ENCODE measurements around the gene MED16.

The MED16 gene

DNA sequence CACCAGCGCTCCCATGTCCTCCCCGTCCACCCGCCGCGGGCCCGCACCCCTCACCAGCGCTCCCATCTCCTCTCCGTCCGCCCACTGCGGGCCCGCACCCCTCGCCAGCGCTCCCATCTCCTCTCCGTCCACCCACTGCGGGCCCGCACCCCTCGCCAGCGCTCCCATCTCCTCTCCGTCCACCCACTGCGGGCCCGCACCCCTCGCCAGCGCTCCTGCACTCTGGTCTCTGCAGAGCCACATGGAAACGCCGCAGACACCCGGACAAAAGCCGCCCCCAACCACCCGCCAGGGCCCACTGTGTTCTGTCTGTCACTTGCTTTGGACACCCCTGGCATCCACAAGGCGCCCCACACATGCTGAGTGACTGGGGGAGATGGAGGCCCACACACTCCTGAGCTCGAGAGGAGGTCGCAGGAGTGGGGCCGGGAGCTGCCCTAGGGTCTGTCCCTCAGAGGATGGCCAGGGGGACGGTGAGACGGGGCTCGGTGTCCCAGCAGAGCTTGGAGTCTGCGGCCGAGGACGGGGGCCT, 26.2 kb downstream of the MED16 start:
- ChIA-PET POLR2A (interaction anchor here (1.1 kb wide), 1 partner anchor 41 kb away, joined by 3 read pairs; no protein-coding TSS in a partner anchor), CTCF (interaction anchor here (1.2 kb wide), 1 partner anchor 11 kb away, joined by 3 read pairs; no protein-coding TSS in a partner anchor)
- Histone ChIP-seq H3K9me3 (ENCODE audit: control extremely low read depth in 1 of 5, control insufficient read depth in 4 of 5, insufficient read depth in 2 of 5, low read depth in 1 of 5, low read length in 4 of 5) (no peaks in the 10 kb centered on the region), H3K4me3 (ENCODE audit: control insufficient read depth in 1 of 7, extremely low read depth in 1 of 7, insufficient read depth in 4 of 7, low read depth in 2 of 7, low read length in 6 of 7) (no peak overlapping the region), H3K4me1 (ENCODE audit: control extremely low read depth in 1 of 4, control insufficient read depth in 4 of 4, insufficient read depth in 4 of 4, low read length in 3 of 4) (peaks cover 0 to 17% (median 17%) of the 10 kb centered on the region in 4 experiments), H3K27me3 (replicated peaks in 2 of 5; ENCODE audit: control insufficient read depth in 4 of 5, insufficient read depth in 5 of 5, low read length in 4 of 5) (no peaks in the 10 kb centered on the region), H3K36me3 (ENCODE audit: control insufficient read depth in 4 of 4, insufficient read depth in 4 of 4, low read length in 3 of 4) (peaks cover 5 to 41% (median 28%) of the 10 kb centered on the region in 4 experiments), H3K27ac (ENCODE audit: insufficient read depth in 1 of 2, low read depth in 1 of 2, low read length in 2 of 2, poor library complexity in 1 of 2, severe bottlenecking in 2 of 2) (no peak overlapping the region)
- no peak for DNase-seq
- WGBS (ENCODE audit: insufficient coverage) = 97% methylated on average over 20 of the region's 38 CpGs

DNA sequence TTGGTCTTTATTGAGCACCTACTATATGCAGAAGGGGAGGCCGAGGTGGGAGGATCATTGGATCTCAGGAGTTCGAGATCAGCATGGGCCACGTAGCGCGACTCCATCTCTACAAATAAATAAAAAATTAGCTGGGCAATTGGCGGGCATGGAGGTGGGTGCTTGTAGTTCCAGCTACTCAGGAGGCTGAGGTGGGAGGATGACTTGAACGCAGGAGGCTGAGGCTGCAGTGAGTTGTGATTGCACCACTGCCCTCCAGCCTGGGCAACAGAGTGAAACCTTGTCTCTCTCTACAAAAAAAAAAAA, 29.7 kb downstream of the MED16 start:
- CTCF ChIA-PET = interaction anchor here (0.6 to 3.7 kb wide), 31 partner anchors 9 to 229 kb away, joined by 3 to 23 read pairs (median 3); partner anchors contain the start of genes KISS1R, MED16, POLRMT and RNU6-9
- Histone ChIP-seq H3K4me3 (ENCODE audit: control insufficient read depth in 1 of 7, extremely low read depth in 1 of 7, insufficient read depth in 4 of 7, low read depth in 2 of 7, low read length in 6 of 7) (peak overlapping the region in 4 of 7 experiments; percentile 3 to 61 (median 52)), H3K36me3 (ENCODE audit: control insufficient read depth in 4 of 4, insufficient read depth in 4 of 4, low read length in 3 of 4) (peaks cover 5 to 10% (median 8%) of the 10 kb centered on the region in 4 experiments), H3K9me3 (ENCODE audit: control extremely low read depth in 1 of 5, control insufficient read depth in 4 of 5, insufficient read depth in 2 of 5, low read depth in 1 of 5, low read length in 4 of 5) (no peaks in the 10 kb centered on the region), H3K27me3 (replicated peaks in 2 of 5; ENCODE audit: control insufficient read depth in 4 of 5, insufficient read depth in 5 of 5, low read length in 4 of 5) (peaks cover 0 to 17% (median 11%) of the 10 kb centered on the region in 5 experiments), H3K4me1 (ENCODE audit: control extremely low read depth in 1 of 4, control insufficient read depth in 4 of 4, insufficient read depth in 4 of 4, low read length in 3 of 4) (peaks cover 0 to 40% (median 37%) of the 10 kb centered on the region in 4 experiments), H3K27ac (ENCODE audit: insufficient read depth in 1 of 2, low read depth in 1 of 2, low read length in 2 of 2, poor library complexity in 1 of 2, severe bottlenecking in 2 of 2) (no peak overlapping the region)
- DNase-seq = no peak
- WGBS (ENCODE audit: insufficient coverage) = 85% methylated on average over 2 of the region's 7 CpGs
- POLR2A ChIA-PET = no interaction called here

DNA sequence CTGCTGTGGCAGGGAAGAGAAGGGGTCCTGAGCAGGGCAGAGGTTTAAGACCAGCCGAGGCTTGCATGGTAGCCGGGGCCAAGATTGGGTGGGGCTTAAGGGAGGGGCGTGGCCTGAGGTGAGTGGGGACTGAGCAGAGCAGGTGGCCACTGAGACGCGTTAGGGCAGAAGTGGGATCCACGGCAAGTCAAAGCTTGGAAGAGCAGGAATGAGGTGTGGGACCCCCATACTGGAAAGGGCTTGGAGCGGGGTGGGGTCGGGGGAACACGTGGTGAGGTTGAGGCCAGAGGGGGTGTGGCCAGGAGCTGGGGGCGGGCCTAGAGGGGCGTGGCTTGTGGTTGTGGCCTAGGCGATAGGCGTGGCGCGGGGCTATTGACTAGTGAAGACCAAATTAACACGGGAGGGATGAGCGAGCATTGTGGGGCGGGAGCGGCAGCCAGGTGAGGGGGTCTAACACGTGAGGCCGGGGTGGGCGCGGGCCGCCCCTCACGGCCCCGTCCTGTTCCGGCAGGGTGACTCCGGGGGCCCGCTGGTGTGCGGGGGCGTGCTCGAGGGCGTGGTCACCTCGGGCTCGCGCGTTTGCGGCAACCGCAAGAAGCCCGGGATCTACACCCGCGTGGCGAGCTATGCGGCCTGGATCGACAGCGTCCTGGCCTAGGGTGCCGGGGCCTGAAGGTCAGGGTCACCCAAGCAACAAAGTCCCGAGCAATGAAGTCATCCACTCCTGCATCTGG, 30.2 kb downstream of the MED16 start:
- Histone ChIP-seq H3K4me3 (ENCODE audit: control insufficient read depth in 1 of 7, extremely low read depth in 1 of 7, insufficient read depth in 4 of 7, low read depth in 2 of 7, low read length in 6 of 7) (peak overlapping the region; percentile 3 to 61 (median 42)), H3K27me3 (replicated peaks in 2 of 5; ENCODE audit: control insufficient read depth in 4 of 5, insufficient read depth in 5 of 5, low read length in 4 of 5) (peaks cover 0 to 17% (median 11%) of the 10 kb centered on the region in 5 experiments), H3K27ac (ENCODE audit: insufficient read depth in 1 of 2, low read depth in 1 of 2, low read length in 2 of 2, poor library complexity in 1 of 2, severe bottlenecking in 2 of 2) (no peak overlapping the region), H3K36me3 (ENCODE audit: control insufficient read depth in 4 of 4, insufficient read depth in 4 of 4, low read length in 3 of 4) (peaks cover under 1 to 5% (median 4%) of the 10 kb centered on the region in 4 experiments), H3K9me3 (ENCODE audit: control extremely low read depth in 1 of 5, control insufficient read depth in 4 of 5, insufficient read depth in 2 of 5, low read depth in 1 of 5, low read length in 4 of 5) (no peaks in the 10 kb centered on the region), H3K4me1 (ENCODE audit: control extremely low read depth in 1 of 4, control insufficient read depth in 4 of 4, insufficient read depth in 4 of 4, low read length in 3 of 4) (peaks cover 0 to 40% (median 37%) of the 10 kb centered on the region in 4 experiments)
- 11% methylated on average over 22 of the region's 48 CpGs for WGBS (ENCODE audit: insufficient coverage)
- peak; percentile 81 to 92 (median 91) for DNase-seq
- POLR2A ChIA-PET = no interaction called here
- CTCF ChIA-PET = interaction anchor here (0.5 to 3.7 kb wide), 20 partner anchors 12 to 143 kb away, joined by 3 to 23 read pairs (median 4); partner anchors contain the start of genes KISS1R and WDR18

DNA sequence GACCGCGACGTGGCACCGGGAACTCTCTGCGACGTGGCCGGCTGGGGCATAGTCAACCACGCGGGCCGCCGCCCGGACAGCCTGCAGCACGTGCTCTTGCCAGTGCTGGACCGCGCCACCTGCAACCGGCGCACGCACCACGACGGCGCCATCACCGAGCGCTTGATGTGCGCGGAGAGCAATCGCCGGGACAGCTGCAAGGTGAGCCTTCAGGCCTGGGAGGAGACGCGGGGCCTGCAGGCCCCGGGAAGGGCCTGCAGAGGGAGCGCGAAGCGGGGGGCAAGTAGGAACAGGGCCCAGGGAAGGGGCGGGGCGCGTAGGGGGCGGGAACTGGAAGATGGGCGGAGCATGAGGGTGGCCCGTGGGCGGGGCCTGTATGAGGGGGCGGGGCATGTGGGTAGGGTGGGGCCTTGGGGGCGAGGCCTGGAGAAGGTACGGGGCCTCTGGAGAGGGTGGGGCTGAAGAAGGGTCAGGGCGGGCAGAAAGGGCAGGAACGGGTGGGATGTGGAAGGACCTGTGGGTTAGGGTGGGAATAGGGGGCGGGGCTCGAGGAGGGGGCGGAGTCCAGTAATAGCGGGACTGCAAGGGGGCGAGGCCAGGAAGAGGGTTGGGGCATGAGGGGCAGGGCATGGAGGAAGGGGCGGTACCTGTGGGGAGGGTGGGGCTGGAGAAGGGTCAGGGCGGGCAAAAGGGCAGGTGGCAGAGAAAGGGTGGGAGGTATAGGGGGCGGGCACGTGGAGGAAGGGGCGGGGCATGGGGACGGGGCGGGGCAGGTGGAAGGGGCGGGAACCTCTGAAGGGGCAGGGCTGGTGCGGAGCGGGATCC, 31.0 kb downstream of the MED16 start:
- Histone ChIP-seq H3K36me3 (ENCODE audit: control insufficient read depth in 4 of 4, insufficient read depth in 4 of 4, low read length in 3 of 4) (no peaks in the 10 kb centered on the region), H3K4me1 (ENCODE audit: control extremely low read depth in 1 of 4, control insufficient read depth in 4 of 4, insufficient read depth in 4 of 4, low read length in 3 of 4) (peaks cover 0 to 40% (median 37%) of the 10 kb centered on the region in 4 experiments), H3K27ac (ENCODE audit: insufficient read depth in 1 of 2, low read depth in 1 of 2, low read length in 2 of 2, poor library complexity in 1 of 2, severe bottlenecking in 2 of 2) (no peak overlapping the region), H3K9me3 (ENCODE audit: control extremely low read depth in 1 of 5, control insufficient read depth in 4 of 5, insufficient read depth in 2 of 5, low read depth in 1 of 5, low read length in 4 of 5) (no peaks in the 10 kb centered on the region), H3K4me3 (ENCODE audit: control insufficient read depth in 1 of 7, extremely low read depth in 1 of 7, insufficient read depth in 4 of 7, low read depth in 2 of 7, low read length in 6 of 7) (peak overlapping the region in 3 of 7 experiments; percentile 46 to 61 (median 52)), H3K27me3 (replicated peaks in 2 of 5; ENCODE audit: control insufficient read depth in 4 of 5, insufficient read depth in 5 of 5, low read length in 4 of 5) (peaks cover 0 to 17% (median 11%) of the 10 kb centered on the region in 5 experiments)
- WGBS (ENCODE audit: insufficient coverage) = 21% methylated on average over 44 of the region's 60 CpGs
- POLR2A ChIA-PET = no interaction called here
- CTCF ChIA-PET = interaction anchor here (1.0 to 3.7 kb wide), 7 partner anchors 17 to 134 kb away, joined by 3 to 23 read pairs (median 4); partner anchors contain the start of gene KISS1R
- peak; percentile 82 to 94 (median 93) for DNase-seq

DNA sequence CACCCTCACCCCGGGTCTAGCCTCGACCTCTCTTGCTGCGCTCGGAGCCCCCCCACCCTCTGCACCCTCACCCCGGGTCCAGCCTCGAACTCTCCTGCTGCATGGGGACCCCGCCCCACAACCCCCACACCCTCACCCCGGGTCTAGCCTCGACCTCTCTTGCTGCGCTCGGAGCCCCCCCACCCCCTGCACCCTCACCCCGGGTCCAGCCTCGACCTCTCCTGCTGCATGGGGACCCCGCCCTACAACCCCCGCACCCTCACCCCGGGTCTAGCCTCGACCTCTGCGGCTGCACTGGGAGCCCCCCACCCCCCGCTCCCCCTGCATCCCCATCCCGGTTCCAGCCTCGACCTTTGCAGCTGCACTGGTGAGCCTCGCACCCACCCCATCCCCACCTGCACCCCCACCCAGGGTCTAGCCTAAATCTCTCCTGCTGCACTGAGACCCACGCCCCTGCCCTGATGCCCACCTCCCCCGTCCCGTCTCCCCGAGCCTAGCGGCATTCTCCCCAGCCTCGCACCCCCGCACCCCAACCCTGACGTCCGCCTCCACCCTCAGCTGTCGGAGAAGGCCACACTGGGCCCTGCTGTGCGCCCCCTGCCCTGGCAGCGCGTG, 31.7 kb downstream of the MED16 start:
- ChIA-PET POLR2A (no interaction called here), CTCF (no interaction called here)
- H3K27ac ChIP-seq (ENCODE audit: insufficient read depth in 1 of 2, low read depth in 1 of 2, low read length in 2 of 2, poor library complexity in 1 of 2, severe bottlenecking in 2 of 2) = no peak overlapping the region
- no peaks in the 10 kb centered on the region for H3K36me3 ChIP-seq (ENCODE audit: control insufficient read depth in 4 of 4, insufficient read depth in 4 of 4, low read length in 3 of 4)
- peaks cover 0 to 17% (median 11%) of the 10 kb centered on the region in 5 experiments for H3K27me3 ChIP-seq (replicated peaks in 2 of 5; ENCODE audit: control insufficient read depth in 4 of 5, insufficient read depth in 5 of 5, low read length in 4 of 5)
- WGBS (ENCODE audit: insufficient coverage) = 57% methylated on average over 14 of the region's 35 CpGs
- H3K4me1 ChIP-seq (ENCODE audit: control extremely low read depth in 1 of 4, control insufficient read depth in 4 of 4, insufficient read depth in 4 of 4, low read length in 3 of 4) = peaks cover 0 to 40% (median 37%) of the 10 kb centered on the region in 4 experiments
- no peak for DNase-seq
- no peaks in the 10 kb centered on the region for H3K9me3 ChIP-seq (ENCODE audit: control extremely low read depth in 1 of 5, control insufficient read depth in 4 of 5, insufficient read depth in 2 of 5, low read depth in 1 of 5, low read length in 4 of 5)
- peak overlapping the region in 2 of 7 experiments; percentile 23 to 26 for H3K4me3 ChIP-seq (ENCODE audit: control insufficient read depth in 1 of 7, extremely low read depth in 1 of 7, insufficient read depth in 4 of 7, low read depth in 2 of 7, low read length in 6 of 7)

DNA sequence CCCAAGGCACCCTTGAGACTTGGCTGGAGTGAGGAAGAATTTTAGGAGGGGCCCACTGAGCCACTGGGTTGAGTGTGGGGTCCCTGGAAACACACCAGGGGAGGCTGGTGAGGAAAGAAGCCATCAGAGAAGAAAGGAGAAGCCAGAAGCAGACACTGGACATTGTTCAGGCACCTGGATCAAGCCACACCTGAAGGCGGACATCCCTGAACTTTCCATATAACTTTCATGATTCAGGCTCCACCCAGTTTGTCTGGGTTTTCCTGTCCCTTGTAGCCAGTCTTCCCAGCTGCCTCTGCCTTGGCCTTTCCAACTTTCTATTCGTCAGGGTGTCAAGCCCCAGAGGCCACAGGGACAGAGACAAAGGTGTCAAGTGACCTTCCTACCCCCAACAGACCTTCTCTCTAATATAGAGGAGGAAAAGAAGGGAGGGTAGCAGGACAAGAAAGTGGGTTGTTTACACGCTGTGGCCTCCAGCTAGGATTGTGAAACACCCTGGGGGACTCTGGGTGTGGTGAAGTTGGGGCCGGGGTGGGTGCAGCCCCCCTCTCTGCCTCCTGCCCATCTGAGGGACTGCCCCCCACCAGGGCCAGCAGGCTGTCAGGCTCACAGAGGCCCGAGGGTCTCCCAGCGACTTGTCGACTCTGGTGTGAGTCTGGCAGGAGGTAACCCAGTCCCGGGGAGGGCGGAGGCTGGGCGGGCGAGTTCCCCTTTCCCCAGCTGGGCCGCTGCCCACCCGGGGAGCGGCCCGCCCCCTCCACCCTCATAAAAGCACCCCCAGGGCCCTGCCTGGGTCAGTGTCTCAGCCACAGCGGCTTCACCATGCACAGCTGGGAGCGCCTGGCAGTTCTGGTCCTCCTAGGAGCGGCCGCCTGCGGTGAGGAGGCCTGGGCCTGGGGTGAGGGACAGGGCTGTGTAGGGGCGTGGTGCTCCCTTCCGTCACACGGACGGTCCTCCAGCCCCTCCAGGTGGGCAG, 33.8 kb downstream of the MED16 start, which contains the start of gene CFD:
Gene CFD (plus strand): TSS at position 797 of the 976 bp plus-strand sequence. CDS start 26 bp downstream, at position 823.
- POLR2A ChIA-PET = no interaction called here
- CTCF ChIA-PET = interaction anchor here (0.9 to 1.5 kb wide), 5 partner anchors 34 to 384 kb away, joined by 3 to 6 read pairs (median 3); partner anchors contain the start of genes MED16 and RNU6-9

More for the DNA sequence above, 33.8 kb downstream of the MED16 start, which contains the start of gene CFD:
- H3K4me1 ChIP-seq (ENCODE audit: control extremely low read depth in 1 of 4, control insufficient read depth in 4 of 4, insufficient read depth in 4 of 4, low read length in 3 of 4) = peaks cover 0 to 40% (median 36%) of the 10 kb centered on the region in 4 experiments
- peak within 1 kb of the TSS in 1 of 2 experiments; percentile 64 for H3K27ac ChIP-seq (ENCODE audit: insufficient read depth in 1 of 2, low read depth in 1 of 2, low read length in 2 of 2, poor library complexity in 1 of 2, severe bottlenecking in 2 of 2)
- WGBS (ENCODE audit: insufficient coverage) = 21% methylated on average over 17 of the region's 24 CpGs
- no peaks in the 10 kb centered on the region for H3K9me3 ChIP-seq (ENCODE audit: control extremely low read depth in 1 of 5, control insufficient read depth in 4 of 5, insufficient read depth in 2 of 5, low read depth in 1 of 5, low read length in 4 of 5)
- H3K4me3 ChIP-seq (ENCODE audit: control insufficient read depth in 1 of 7, extremely low read depth in 1 of 7, insufficient read depth in 4 of 7, low read depth in 2 of 7, low read length in 6 of 7) = peak within 1 kb of the TSS in 5 of 7 experiments; percentile 32 to 66 (median 57)
- no peaks in the 10 kb centered on the region for H3K36me3 ChIP-seq (ENCODE audit: control insufficient read depth in 4 of 4, insufficient read depth in 4 of 4, low read length in 3 of 4)
- peak; percentile 30 to 71 (median 52) for DNase-seq
- H3K27me3 ChIP-seq (replicated peaks in 2 of 5; ENCODE audit: control insufficient read depth in 4 of 5, insufficient read depth in 5 of 5, low read length in 4 of 5) = peaks cover 0 to 19% (median 11%) of the 10 kb centered on the region in 5 experiments
